BLaER1 (cell line): ENCODE results near the gene RBM19.

Source experiments
- H3K27ac ChIP-seq: shearing (Covaris generic); formaldehyde crosslinking; 2 replicates; pipeline ENCODE4 v1.8.1; 2022
- H3K27me3 ChIP-seq: shearing (Covaris generic); formaldehyde crosslinking; 2 replicates; pipeline ENCODE4 v1.8.1; 2022
- H3K36me3 ChIP-seq: shearing (Covaris generic); formaldehyde crosslinking; 2 replicates; pipeline ENCODE4 v1.8.1; 2022
- H3K4me1 ChIP-seq: shearing (Covaris generic); formaldehyde crosslinking; 2 replicates; pipeline ENCODE4 v1.8.1; 2022
- H3K4me2 ChIP-seq: shearing (Covaris generic); formaldehyde crosslinking; 2 replicates; pipeline ENCODE4 v1.8.1; 2022
- H3K4me3 ChIP-seq: shearing (Covaris generic); formaldehyde crosslinking; 2 replicates; pipeline ENCODE4 v1.8.1; 2022
- H3K9ac ChIP-seq: shearing (Covaris generic); formaldehyde crosslinking; 2 replicates; pipeline ENCODE4 v1.8.1; 2022
- H3K9me3 ChIP-seq: shearing (Covaris generic); formaldehyde crosslinking; 2 replicates; pipeline ENCODE4 v1.8.1; 2022
- H4K20me1 ChIP-seq: shearing (Covaris generic); formaldehyde crosslinking; 2 replicates; pipeline ENCODE4 v1.8.1; 2022
- Cebpa-rat ChIP-seq: shearing (Covaris generic); IDR thresholded peaks from 2 replicates; pipeline ENCODE4 v1.8.1; 2022

Gene RBM19

DNA sequence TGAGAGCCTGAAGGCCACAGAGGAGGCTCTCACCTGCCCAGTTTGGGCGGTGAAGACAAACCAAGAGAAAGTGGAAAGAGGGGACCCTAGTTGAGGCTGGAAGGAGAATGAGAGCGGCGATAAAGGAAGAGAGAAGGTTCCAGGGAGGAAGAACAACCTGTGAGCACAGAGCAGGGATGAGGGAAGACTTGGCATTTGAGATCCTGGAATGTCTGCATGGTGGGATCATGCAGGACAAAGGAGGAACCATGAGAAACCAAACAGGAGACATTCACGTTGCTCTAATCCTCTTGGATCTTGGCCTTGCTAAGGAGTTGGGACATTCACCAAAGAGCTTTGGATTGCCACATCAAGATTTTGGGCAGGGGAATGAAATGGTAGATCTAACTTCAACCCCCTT lies 22.9 kb upstream of the RBM19 start:
- H3K27me3 ChIP-seq, result no peaks in the 10 kb centered on the region
- no peak overlapping the region for H3K4me2 ChIP-seq
- H3K36me3 ChIP-seq, result no peaks in the 10 kb centered on the region
- no peaks in the 10 kb centered on the region for H4K20me1 ChIP-seq
- no peak for TF ChIP-seq Cebpa-rat
- peaks cover 17% of the 10 kb centered on the region; the same call in 1 of the 2 replicates for H3K9me3 ChIP-seq
- no peak overlapping the region for H3K27ac ChIP-seq
- H3K4me1 ChIP-seq, result peaks cover 13% of the 10 kb centered on the region
- no peak overlapping the region for H3K4me3 ChIP-seq
- H3K9ac ChIP-seq, result no peak overlapping the region

DNA sequence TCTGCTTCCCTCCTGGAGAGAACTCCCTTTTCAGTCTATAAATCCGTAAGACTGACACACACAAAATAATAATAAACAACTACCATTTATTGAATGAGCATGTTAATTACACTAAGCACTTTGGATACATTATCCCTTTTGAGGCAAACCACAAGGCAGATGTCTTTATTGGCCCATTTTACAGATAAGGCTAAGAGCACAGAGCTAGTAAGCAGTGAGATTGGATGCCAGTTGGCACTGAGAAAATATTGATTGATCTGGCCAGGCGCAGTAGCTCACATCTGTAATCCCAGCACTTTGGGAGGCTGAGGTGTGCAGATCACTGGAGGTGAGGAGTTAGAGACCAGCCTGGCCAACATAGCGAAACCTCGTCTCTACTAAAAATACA lies 21.9 kb upstream of the RBM19 start:
- Histone ChIP-seq H3K36me3 (no peaks in the 10 kb centered on the region), H3K27me3 (no peaks in the 10 kb centered on the region), H3K9me3 (peaks cover 13% of the 10 kb centered on the region; the same call in 1 of the 2 replicates), H4K20me1 (no peaks in the 10 kb centered on the region), H3K9ac (no peak overlapping the region), H3K4me1 (peaks cover 13% of the 10 kb centered on the region), H3K4me3 (no peak overlapping the region), H3K4me2 (no peak overlapping the region), H3K27ac (no peak overlapping the region)
- TF ChIP-seq Cebpa-rat, result no peak

- H3K4me1 ChIP-seq, result peaks cover 13% of the 10 kb centered on the region
- H3K27me3 ChIP-seq, result no peaks in the 10 kb centered on the region
- no peak overlapping the region for H3K4me2 ChIP-seq
- H3K9me3 ChIP-seq, result peaks cover 7% of the 10 kb centered on the region; the same call in 1 of the 2 replicates
- no peak overlapping the region for H3K27ac ChIP-seq
- no peak overlapping the region for H3K9ac ChIP-seq
- H3K4me3 ChIP-seq, result no peak overlapping the region
- no peak for TF ChIP-seq Cebpa-rat
- H3K36me3 ChIP-seq, result no peaks in the 10 kb centered on the region
- no peaks in the 10 kb centered on the region for H4K20me1 ChIP-seq
Measured at GRCh38 chr12:113987261-113988063, 21.3 kb upstream of the RBM19 start.

DNA sequence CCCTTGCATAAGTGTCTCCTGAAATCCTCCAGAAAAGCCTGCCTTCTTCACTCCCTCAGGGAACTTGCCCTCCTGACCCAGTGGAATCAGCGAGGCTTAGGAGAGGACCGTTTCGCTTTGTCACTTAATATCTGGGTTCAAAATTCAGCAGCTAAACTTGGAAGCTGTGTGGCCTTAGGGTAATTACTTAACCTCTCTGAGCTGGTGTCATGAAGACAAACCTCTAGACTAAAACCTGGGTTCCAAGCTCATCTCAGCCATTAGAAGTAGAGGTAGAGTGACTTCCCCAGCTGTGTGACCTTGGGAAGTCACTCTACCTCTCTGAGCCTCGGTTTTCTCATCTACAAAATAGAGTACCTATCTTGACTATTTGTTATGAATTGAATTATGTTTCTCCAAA lies 18.3 kb upstream of the RBM19 start:
- Histone ChIP-seq H3K36me3 (no peaks in the 10 kb centered on the region), H3K4me2 (no peak overlapping the region), H3K4me3 (no peak overlapping the region), H3K9me3 (no peaks in the 10 kb centered on the region), H3K4me1 (no peaks in the 10 kb centered on the region), H3K9ac (no peak overlapping the region), H3K27me3 (no peaks in the 10 kb centered on the region), H4K20me1 (no peaks in the 10 kb centered on the region), H3K27ac (no peak overlapping the region)
- no peak for TF ChIP-seq Cebpa-rat

DNA sequence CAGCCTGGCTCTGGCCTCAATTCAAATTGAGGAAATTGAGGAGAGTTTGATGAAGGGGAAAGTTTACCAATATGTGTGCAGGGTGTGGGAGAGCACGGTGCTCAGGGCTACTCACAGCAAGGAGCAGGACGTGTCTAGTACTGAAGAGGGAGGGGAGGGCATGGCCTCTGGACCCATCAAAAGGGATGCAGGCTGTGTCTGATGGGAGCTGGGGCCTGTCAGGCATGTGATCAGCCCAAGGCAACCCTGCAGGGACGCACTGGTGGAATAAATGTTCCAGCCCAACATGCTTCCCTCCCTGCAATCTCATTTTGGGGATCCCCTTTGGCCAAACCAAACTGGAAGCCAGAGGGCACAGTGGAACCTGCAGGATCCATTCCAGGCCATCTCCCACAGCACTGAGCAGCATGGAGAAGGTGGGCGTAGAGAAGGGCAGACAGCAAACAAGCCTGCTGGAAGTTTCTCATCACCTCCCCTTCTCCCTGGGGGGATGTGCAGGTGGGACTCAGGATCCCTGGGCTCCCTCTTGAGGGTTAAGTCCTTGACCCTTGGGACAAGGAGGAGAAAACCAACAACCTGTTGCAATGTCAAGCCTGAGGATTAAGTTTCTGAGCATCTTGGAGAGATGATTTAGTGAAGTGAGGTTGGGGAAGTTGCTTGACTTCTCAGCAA lies 17.8 kb upstream of the RBM19 start:
- Histone ChIP-seq H3K27me3 (no peaks in the 10 kb centered on the region), H3K4me2 (no peak overlapping the region), H4K20me1 (no peaks in the 10 kb centered on the region), H3K9ac (no peak overlapping the region), H3K36me3 (no peaks in the 10 kb centered on the region), H3K27ac (no peak overlapping the region), H3K4me3 (no peak overlapping the region), H3K4me1 (no peaks in the 10 kb centered on the region), H3K9me3 (no peaks in the 10 kb centered on the region)
- no peak for TF ChIP-seq Cebpa-rat

GRCh38 chr12:113983265-113983664 lies 17.1 kb upstream of the RBM19 start:
- Histone ChIP-seq H3K27ac (no peak overlapping the region), H4K20me1 (no peaks in the 10 kb centered on the region), H3K4me3 (no peak overlapping the region), H3K27me3 (no peaks in the 10 kb centered on the region), H3K36me3 (no peaks in the 10 kb centered on the region), H3K9me3 (no peaks in the 10 kb centered on the region), H3K9ac (no peak overlapping the region), H3K4me2 (no peak overlapping the region), H3K4me1 (no peaks in the 10 kb centered on the region)
- no peak for TF ChIP-seq Cebpa-rat

GRCh38 chr12:113981876-113982275 lies 15.8 kb upstream of the RBM19 start:
- Histone ChIP-seq H3K4me2 (no peak overlapping the region), H3K27me3 (no peaks in the 10 kb centered on the region), H4K20me1 (no peaks in the 10 kb centered on the region), H3K36me3 (no peaks in the 10 kb centered on the region), H3K4me3 (no peak overlapping the region), H3K27ac (no peak overlapping the region), H3K9ac (no peak overlapping the region), H3K4me1 (no peaks in the 10 kb centered on the region), H3K9me3 (no peaks in the 10 kb centered on the region)
- no peak for TF ChIP-seq Cebpa-rat

- Histone ChIP-seq H3K4me3 (no peak overlapping the region), H4K20me1 (no peaks in the 10 kb centered on the region), H3K9me3 (no peaks in the 10 kb centered on the region), H3K9ac (no peak overlapping the region), H3K27me3 (no peaks in the 10 kb centered on the region), H3K27ac (no peak overlapping the region), H3K4me2 (no peak overlapping the region), H3K36me3 (no peaks in the 10 kb centered on the region), H3K4me1 (no peaks in the 10 kb centered on the region)
- no peak for TF ChIP-seq Cebpa-rat
Measured at GRCh38 chr12:113980537-113981337, 14.6 kb upstream of the RBM19 start.

DNA sequence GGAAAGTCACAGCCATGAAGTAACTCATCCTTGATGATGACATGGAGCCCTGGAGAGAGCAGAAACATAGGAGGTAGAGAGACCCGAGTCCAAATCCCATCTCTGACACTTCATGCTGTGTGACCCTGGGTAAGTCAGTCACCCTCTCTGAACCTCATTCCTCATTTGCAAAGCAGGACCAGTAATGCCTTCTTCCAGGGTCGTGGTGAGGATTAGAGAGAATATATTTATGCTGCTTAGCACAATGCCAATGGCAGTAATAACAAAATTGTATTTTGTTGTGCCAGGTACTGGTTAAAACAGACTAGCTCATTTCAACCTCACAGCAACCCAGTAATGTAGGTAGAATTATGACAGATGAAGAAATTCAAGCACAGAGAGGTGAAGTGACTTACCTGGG lies 13.9 kb upstream of the RBM19 start:
- no peak overlapping the region for H3K27ac ChIP-seq
- no peak overlapping the region for H3K4me3 ChIP-seq
- TF ChIP-seq Cebpa-rat, result no peak
- no peaks in the 10 kb centered on the region for H3K36me3 ChIP-seq
- H3K9me3 ChIP-seq, result no peaks in the 10 kb centered on the region
- H3K9ac ChIP-seq, result no peak overlapping the region
- H3K4me1 ChIP-seq, result no peaks in the 10 kb centered on the region
- H3K27me3 ChIP-seq, result no peaks in the 10 kb centered on the region
- no peaks in the 10 kb centered on the region for H4K20me1 ChIP-seq
- no peak overlapping the region for H3K4me2 ChIP-seq

- Histone ChIP-seq H3K9me3 (no peaks in the 10 kb centered on the region), H3K4me3 (no peak overlapping the region), H4K20me1 (no peaks in the 10 kb centered on the region), H3K4me2 (no peak overlapping the region), H3K27ac (no peak overlapping the region), H3K9ac (no peak overlapping the region), H3K27me3 (no peaks in the 10 kb centered on the region), H3K36me3 (no peaks in the 10 kb centered on the region), H3K4me1 (peaks cover 4% of the 10 kb centered on the region)
- TF ChIP-seq Cebpa-rat, result no peak
Measured at GRCh38 chr12:113978080-113978479, 12.0 kb upstream of the RBM19 start.
